Measurements from ENCODE around the gene DAD1.
"Not testable (repeated sequence)": the region's sequence is repeated elsewhere in the genome, so short reads cannot be mapped to it uniquely, and the experiment has no call there.

The DAD1 gene

GRCh38 chr14:22589096-22589839 is at the start of gene DAD1:
Gene DAD1 (minus strand): TSS chr14:22589224. CDS start chr14:22589157, 67 bp downstream.
- DNase-seq: peak; percentile 97

GRCh38 chr14:22635980-22636379 is 47.0 kb upstream of the DAD1 start:
- DNase-seq: not testable (repeated sequence)

- no peak for DNase-seq
Observed at GRCh38 chr14:22634233-22634900, 45.3 kb upstream of the DAD1 start.

GRCh38 chr14:22630486-22630885 is 41.5 kb upstream of the DAD1 start:
- no peak for DNase-seq

GRCh38 chr14:22630066-22630465 is 41.0 kb upstream of the DAD1 start:
- DNase-seq: no peak

GRCh38 chr14:22629361-22629760 is 40.3 kb upstream of the DAD1 start:
- no peak for DNase-seq

- no peak for DNase-seq
Observed at GRCh38 chr14:22627506-22628263, 38.7 kb upstream of the DAD1 start.

GRCh38 chr14:22626590-22626989 is 37.6 kb upstream of the DAD1 start:
- no peak for DNase-seq

GRCh38 chr14:22623047-22623446 is 34.0 kb upstream of the DAD1 start:
- DNase-seq: no peak

- no peak for DNase-seq
Observed at GRCh38 chr14:22622255-22622654, 33.2 kb upstream of the DAD1 start.

GRCh38 chr14:22615765-22616164 is 26.7 kb upstream of the DAD1 start:
- not testable (repeated sequence) for DNase-seq

GRCh38 chr14:22614240-22614799 is 25.3 kb upstream of the DAD1 start:
- DNase-seq: peak; percentile 94

- no peak for DNase-seq
Observed at GRCh38 chr14:22613736-22614239, 24.8 kb upstream of the DAD1 start.

GRCh38 chr14:22613106-22613695 is 24.2 kb upstream of the DAD1 start:
- DNase-seq: no peak

- no peak for DNase-seq
Observed at GRCh38 chr14:22610931-22611330, 21.9 kb upstream of the DAD1 start.

- no peak for DNase-seq
Observed at GRCh38 chr14:22607291-22607690, 18.3 kb upstream of the DAD1 start.

GRCh38 chr14:22606380-22606779 is 17.4 kb upstream of the DAD1 start:
- no peak for DNase-seq

GRCh38 chr14:22602862-22603261 is 13.8 kb upstream of the DAD1 start:
- peak; percentile 19 for DNase-seq

GRCh38 chr14:22601996-22602395 is 13.0 kb upstream of the DAD1 start:
- no peak for DNase-seq

- DNase-seq: no peak
Observed at GRCh38 chr14:22601456-22601855, 12.4 kb upstream of the DAD1 start.

- no peak for DNase-seq
Observed at GRCh38 chr14:22600027-22600426, 11.0 kb upstream of the DAD1 start.

- DNase-seq: no peak
Observed at GRCh38 chr14:22599349-22599748, 10.3 kb upstream of the DAD1 start.

GRCh38 chr14:22598896-22599244 is 9.8 kb upstream of the DAD1 start:
- peak; percentile 58 for DNase-seq
